Measurements from ENCODE around the gene MYOM3.

DNA sequence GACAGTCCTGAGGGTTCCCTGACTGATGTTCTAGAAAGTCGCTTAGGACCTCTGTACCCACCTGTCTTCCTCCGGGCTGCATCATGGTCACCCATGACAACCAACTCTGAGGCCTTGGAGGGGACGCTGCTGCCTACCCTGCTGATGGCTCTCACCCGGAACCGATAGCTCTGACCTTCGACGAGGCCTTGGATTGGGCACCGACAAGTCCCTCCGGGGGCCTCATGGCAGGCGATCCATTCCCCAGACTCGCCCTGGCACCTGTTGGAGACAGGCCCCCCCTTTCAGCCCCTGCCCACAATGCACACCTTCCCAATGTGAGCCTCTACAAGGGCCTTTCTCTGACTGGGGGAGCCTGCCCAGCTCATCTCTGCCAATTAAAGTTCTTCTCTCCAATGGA is 21.2 kb downstream of the MYOM3 start:
- TF ChIP-seq POLR2AphosphoS5 (IDR thresholded peaks at IDR 0.05; ENCODE audit: low read depth, low read length) (no peak), TAF1 (IDR thresholded peaks at IDR 0.05; ENCODE audit: low read depth, low read length) (no peak)

Data from GM12891 (cell line).